Measurements from ENCODE around the gene FDPS.

DNA sequence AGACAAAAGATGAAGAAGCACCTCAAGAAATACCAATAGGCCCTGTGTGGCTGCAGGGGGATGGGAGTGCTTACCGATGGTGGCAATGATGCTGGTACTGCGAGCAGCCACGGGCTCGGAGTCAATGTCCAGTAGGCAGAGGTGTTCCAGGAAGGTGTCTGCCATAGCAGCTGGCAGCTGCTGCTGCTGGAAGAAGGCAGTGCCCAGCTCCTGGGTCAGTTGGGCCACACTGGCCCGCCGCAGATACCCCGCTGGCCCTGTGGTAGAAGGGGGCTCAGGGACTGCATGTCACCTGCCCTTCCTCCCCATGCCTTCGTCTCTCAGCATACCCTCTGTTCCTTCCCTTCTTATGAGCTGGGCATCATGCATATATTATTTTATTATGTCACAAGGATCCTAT lies 8.6 kb upstream of the FDPS start:
- TF ChIP-seq REST (IDR thresholded peaks at IDR 0.05; ENCODE audit: low read depth) (no peak), SIN3A (IDR thresholded peaks at IDR 0.05; ENCODE audit: low read depth) (no peak), SRF (IDR thresholded peaks at IDR 0.05; ENCODE audit: low read depth) (no peak), POLR2A (IDR thresholded peaks at IDR 0.05; ENCODE audit: borderline replicate concordance, extremely low read depth, insufficient read depth, insufficient read length) (no peak), CTCF (IDR thresholded peaks at IDR 0.05 in 2 of 3, conservative IDR thresholded peaks at IDR 0.05 in 1 of 3; ENCODE audit: borderline replicate concordance in 1 of 3, insufficient read depth in 1 of 3, low read depth in 2 of 3, low read length in 2 of 3) (no peak), EZH2phosphoT487 (IDR thresholded peaks at IDR 0.05; ENCODE audit: borderline replicate concordance) (no peak), SP1 (IDR thresholded peaks at IDR 0.05; ENCODE audit: low read depth) (no peak), ZNF274 (IDR thresholded peaks at IDR 0.05; ENCODE audit: low read depth, low read length) (no peak), FOSL1 (IDR thresholded peaks at IDR 0.05; ENCODE audit: low read depth) (no peak), TCF7L2 (IDR thresholded peaks at IDR 0.05; ENCODE audit: borderline replicate concordance, extremely low read depth, insufficient read depth, insufficient read length) (no peak), YY1 (IDR thresholded peaks at IDR 0.05; ENCODE audit: extremely low read depth, insufficient replicate concordance, low read depth, low read length) (no peak), RAD21 (IDR thresholded peaks at IDR 0.05; ENCODE audit: low read depth) (no peak)
- TF ChIP-seq, protein P1, sequence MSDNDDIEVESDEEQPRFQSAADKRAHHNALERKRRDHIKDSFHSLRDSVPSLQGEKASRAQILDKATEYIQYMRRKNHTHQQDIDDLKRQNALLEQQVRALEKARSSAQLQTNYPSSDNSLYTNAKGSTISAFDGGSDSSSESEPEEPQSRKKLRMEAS (IDR thresholded peaks at IDR 0.05) = no peak
